Vagina (tissue), 2 donors: ENCODE results near the gene APBA1.

ENCODE experiments used
- POLR2A ChIP-seq, 2 donors: fragments of 450-650 bp; IDR thresholded peaks; one replicate each; pipeline ENCODE4 v1.6.1; 2017; ENCODE audit warnings: antibody characterized with exemption in 2 of 2, mild to moderate bottlenecking in 2 of 2, moderate library complexity in 2 of 2
- POLR2AphosphoS5 ChIP-seq, 2 donors: sonication (generic); formaldehyde crosslinking; IDR thresholded peaks; one replicate each; pipeline ENCODE4 v1.9.0; 2017; ENCODE audit warnings: antibody characterized with exemption in 2 of 2, mild to moderate bottlenecking in 2 of 2, low read depth in 1 of 2; ENCODE audit not compliant: insufficient read depth in 1 of 2
- TF ChIP-seq, protein P1 (sequence below), 3 experiments: fragments of 450-650 bp in 2 of 3; fragments of 200-600 bp in 1 of 3; sonication (generic) in 1 of 3; IDR thresholded peaks; one replicate each; pipeline ENCODE4 v1.5.1; 2017 to 2019; ENCODE audit warnings: antibody characterized with exemption in 3 of 3, mild to moderate bottlenecking in 2 of 3, moderate library complexity in 2 of 3

GRCh38 chr9:69391487-69391886 is 280.7 kb downstream of the APBA1 start:
- TF ChIP-seq, protein P1, sequence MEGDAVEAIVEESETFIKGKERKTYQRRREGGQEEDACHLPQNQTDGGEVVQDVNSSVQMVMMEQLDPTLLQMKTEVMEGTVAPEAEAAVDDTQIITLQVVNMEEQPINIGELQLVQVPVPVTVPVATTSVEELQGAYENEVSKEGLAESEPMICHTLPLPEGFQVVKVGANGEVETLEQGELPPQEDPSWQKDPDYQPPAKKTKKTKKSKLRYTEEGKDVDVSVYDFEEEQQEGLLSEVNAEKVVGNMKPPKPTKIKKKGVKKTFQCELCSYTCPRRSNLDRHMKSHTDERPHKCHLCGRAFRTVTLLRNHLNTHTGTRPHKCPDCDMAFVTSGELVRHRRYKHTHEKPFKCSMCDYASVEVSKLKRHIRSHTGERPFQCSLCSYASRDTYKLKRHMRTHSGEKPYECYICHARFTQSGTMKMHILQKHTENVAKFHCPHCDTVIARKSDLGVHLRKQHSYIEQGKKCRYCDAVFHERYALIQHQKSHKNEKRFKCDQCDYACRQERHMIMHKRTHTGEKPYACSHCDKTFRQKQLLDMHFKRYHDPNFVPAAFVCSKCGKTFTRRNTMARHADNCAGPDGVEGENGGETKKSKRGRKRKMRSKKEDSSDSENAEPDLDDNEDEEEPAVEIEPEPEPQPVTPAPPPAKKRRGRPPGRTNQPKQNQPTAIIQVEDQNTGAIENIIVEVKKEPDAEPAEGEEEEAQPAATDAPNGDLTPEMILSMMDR (IDR thresholded peaks at IDR 0.05) = no peak
- TF ChIP-seq POLR2AphosphoS5 (IDR thresholded peaks at IDR 0.05; ENCODE audit: insufficient read depth in 1 of 2, low read depth in 1 of 2) (no peak), POLR2A (IDR thresholded peaks at IDR 0.05) (no peak)
